Activated CD4-positive, alpha-beta T cell treated with anti-CD3 and anti-CD28 coated beads, Interleukin-2, Interleukin-4, amounts not matched to agents 100 ng/mL and 50 ng/mL, durations not matched to agents 16 hours and 8 hours (primary cell): ENCODE data around the gene OAT.
A peak's percentile ranks its signal among the peaks of the same experiment; 100 is the strongest.
"Not testable (repeated sequence)": the region's sequence is repeated elsewhere in the genome, so short reads cannot be mapped to it uniquely, and the experiment has no call there.

ENCODE experiments used
- DNase-seq: peaks from one replicate; pipeline ENCODE4 v3.0.0-alpha.2; 2020; ENCODE audit warnings: low spot score

OAT gene

GRCh38 chr10:124447751-124448466 is 29.2 kb upstream of the OAT start:
- DNase-seq: no peak

GRCh38 chr10:124446830-124447750 is 28.4 kb upstream of the OAT start:
- no peak for DNase-seq

GRCh38 chr10:124441694-124442093 is 23.0 kb upstream of the OAT start:
- DNase-seq: not testable (repeated sequence)

- DNase-seq: no peak
Observed at GRCh38 chr10:124436191-124436638, 17.5 kb upstream of the OAT start.

- DNase-seq: not testable (repeated sequence)
Observed at GRCh38 chr10:124435683-124436082, 17.0 kb upstream of the OAT start.

- DNase-seq: no peak
Observed at GRCh38 chr10:124433461-124433860, 14.7 kb upstream of the OAT start.

GRCh38 chr10:124430077-124430476 is 11.4 kb upstream of the OAT start:
- DNase-seq: no peak

GRCh38 chr10:124429576-124429975 is 10.9 kb upstream of the OAT start:
- no peak for DNase-seq

- DNase-seq: no peak
Observed at GRCh38 chr10:124428207-124428777, 9.6 kb upstream of the OAT start.

GRCh38 chr10:124425227-124425962 is 6.7 kb upstream of the OAT start:
- DNase-seq: no peak

GRCh38 chr10:124423813-124424212 is 5.1 kb upstream of the OAT start:
- DNase-seq: no peak

- DNase-seq: no peak
Observed at GRCh38 chr10:124422742-124423141, 4.0 kb upstream of the OAT start.

- no peak for DNase-seq
Observed at GRCh38 chr10:124420254-124420653, 1.5 kb upstream of the OAT start.

GRCh38 chr10:124419635-124420034 is 912 bp upstream of the OAT start:
- no peak for DNase-seq

- peak; percentile 40 for DNase-seq
Observed at GRCh38 chr10:124417895-124418725, 613 bp downstream of the OAT start.

- DNase-seq: no peak
Observed at GRCh38 chr10:124416733-124417132, 2.0 kb downstream of the OAT start.

- no peak for DNase-seq
Observed at GRCh38 chr10:124415210-124415609, 3.5 kb downstream of the OAT start.

GRCh38 chr10:124414076-124414475 is 4.6 kb downstream of the OAT start:
- DNase-seq: no peak

- DNase-seq: no peak
Observed at GRCh38 chr10:124409696-124410095, 9.0 kb downstream of the OAT start.

GRCh38 chr10:124408357-124408756 is 10.4 kb downstream of the OAT start:
- DNase-seq: no peak

GRCh38 chr10:124407456-124407855 is 11.3 kb downstream of the OAT start:
- no peak for DNase-seq
